ENCODE data around the gene KLK15. TPM values are rescaled to one million over a fixed set of nuclear protein-coding genes. Genes with fewer than 3 reads are reported as not detected.

Gene KLK15
- total and polyA plus RNA-seq, 2 donors (not counting 3 experiments of a cell fraction or from before 2014, with no cell fraction given), result not detected

DNA sequence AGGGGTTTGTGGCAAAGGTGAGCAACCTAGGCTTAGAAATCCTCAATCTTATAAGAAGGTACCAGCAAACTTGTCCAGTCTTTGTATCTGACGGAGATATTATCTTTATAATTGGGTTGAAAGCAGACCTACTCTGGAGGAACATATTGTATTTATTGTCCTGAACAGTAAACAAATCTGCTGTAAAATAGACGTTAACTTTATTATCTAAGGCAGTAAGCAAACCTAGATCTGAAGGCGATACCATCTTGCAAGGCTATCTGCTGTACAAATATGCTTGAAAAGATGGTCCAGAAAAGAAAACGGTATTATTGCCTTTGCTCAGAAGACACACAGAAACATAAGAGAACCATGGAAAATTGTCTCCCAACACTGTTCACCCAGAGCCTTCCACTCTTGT, 36.1 kb upstream of the KLK15 start:
- intact Hi-C loops (cut with micrococcal nuclease) (no loop called here), dilution Hi-C loops (cut with MboI; ENCODE audit: extremely low pct_ligation_motif_present, low sequenced_read_pairs) (no loop called here)
- H3K9ac ChIP-seq (replicated peaks; ENCODE audit: extremely low read depth, insufficient read depth, low read length), result no peak overlapping the region
- no peak for DNase-seq (ENCODE audit: low read depth, low spot score)
- H3K27me3 ChIP-seq (ENCODE audit: control insufficient read depth in 2 of 2, insufficient read depth in 2 of 2, low read length in 2 of 2), result no peaks in the 10 kb centered on the region
- no peaks in the 10 kb centered on the region for H3K9me3 ChIP-seq (replicated peaks; ENCODE audit: control insufficient read depth, insufficient read depth, low read length)
- no peak overlapping the region for H3K4me2 ChIP-seq (ENCODE audit: insufficient read depth, low read length)
- H3K4me3 ChIP-seq (replicated peaks in 1 of 3; ENCODE audit: insufficient read depth in 1 of 3, low read depth in 1 of 3, low read length in 3 of 3), result no peak overlapping the region
- no peaks in the 10 kb centered on the region for H4K20me1 ChIP-seq (replicated peaks; ENCODE audit: control insufficient read depth, extremely low read depth, insufficient read depth, low read length)
- no TSS peak for BruUV-seq (replicated peaks)
- no peak overlapping the region for H3K27ac ChIP-seq (ENCODE audit: insufficient read depth, low read depth, low read length)
- H2AFZ ChIP-seq (ENCODE audit: low read depth, low read length), result no peak overlapping the region
- H3K9me1 ChIP-seq (replicated peaks; ENCODE audit: control insufficient read depth, extremely low read depth, insufficient read depth, low read length), result no peaks in the 10 kb centered on the region
- TF ChIP-seq MYC (IDR thresholded peaks at IDR 0.05; ENCODE audit: low read depth, low read length) (no peak), JUN (IDR thresholded peaks at IDR 0.05; ENCODE audit: borderline replicate concordance, insufficient read depth, insufficient read length, low read depth) (no peak), EZH2 (IDR thresholded peaks at IDR 0.05; ENCODE audit: borderline replicate concordance, low read depth, low read length, severe bottlenecking) (no peak), POLR2A (IDR thresholded peaks at IDR 0.05; ENCODE audit: low read depth, low read length) (no peak), POLR2AphosphoS5 (IDR thresholded peaks at IDR 0.05; ENCODE audit: insufficient read depth, low read depth, low read length) (no peak), FOS (IDR thresholded peaks at IDR 0.05; ENCODE audit: borderline replicate concordance, insufficient read depth, low read length) (no peak), GATA2 (IDR thresholded peaks at IDR 0.05; ENCODE audit: insufficient read depth, insufficient read length, low read depth, low read length) (no peak)
- TF ChIP-seq, protein P1, sequence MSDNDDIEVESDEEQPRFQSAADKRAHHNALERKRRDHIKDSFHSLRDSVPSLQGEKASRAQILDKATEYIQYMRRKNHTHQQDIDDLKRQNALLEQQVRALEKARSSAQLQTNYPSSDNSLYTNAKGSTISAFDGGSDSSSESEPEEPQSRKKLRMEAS (IDR thresholded peaks at IDR 0.05; ENCODE audit: insufficient read depth, insufficient read length), result no peak
- TF ChIP-seq, protein P2, sequence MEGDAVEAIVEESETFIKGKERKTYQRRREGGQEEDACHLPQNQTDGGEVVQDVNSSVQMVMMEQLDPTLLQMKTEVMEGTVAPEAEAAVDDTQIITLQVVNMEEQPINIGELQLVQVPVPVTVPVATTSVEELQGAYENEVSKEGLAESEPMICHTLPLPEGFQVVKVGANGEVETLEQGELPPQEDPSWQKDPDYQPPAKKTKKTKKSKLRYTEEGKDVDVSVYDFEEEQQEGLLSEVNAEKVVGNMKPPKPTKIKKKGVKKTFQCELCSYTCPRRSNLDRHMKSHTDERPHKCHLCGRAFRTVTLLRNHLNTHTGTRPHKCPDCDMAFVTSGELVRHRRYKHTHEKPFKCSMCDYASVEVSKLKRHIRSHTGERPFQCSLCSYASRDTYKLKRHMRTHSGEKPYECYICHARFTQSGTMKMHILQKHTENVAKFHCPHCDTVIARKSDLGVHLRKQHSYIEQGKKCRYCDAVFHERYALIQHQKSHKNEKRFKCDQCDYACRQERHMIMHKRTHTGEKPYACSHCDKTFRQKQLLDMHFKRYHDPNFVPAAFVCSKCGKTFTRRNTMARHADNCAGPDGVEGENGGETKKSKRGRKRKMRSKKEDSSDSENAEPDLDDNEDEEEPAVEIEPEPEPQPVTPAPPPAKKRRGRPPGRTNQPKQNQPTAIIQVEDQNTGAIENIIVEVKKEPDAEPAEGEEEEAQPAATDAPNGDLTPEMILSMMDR (IDR thresholded peaks at IDR 0.05; ENCODE audit: extremely low read depth in 1 of 2, insufficient read depth in 1 of 2, low read depth in 1 of 2, low read length in 2 of 2), result no peak
- no peak for FAIRE-seq
- no peaks in the 10 kb centered on the region for H3K36me3 ChIP-seq (ENCODE audit: control insufficient read depth in 2 of 2, extremely low read depth in 1 of 2, insufficient read depth in 2 of 2, low read length in 2 of 2)
- CTCF ChIA-PET, result no interaction called here
- no peaks in the 10 kb centered on the region for H3K4me1 ChIP-seq (ENCODE audit: control insufficient read depth, extremely low read depth, insufficient read depth, low read length)
- POLR2A ChIA-PET, result no interaction called here
- no peaks in the 10 kb centered on the region for H3K79me2 ChIP-seq (ENCODE audit: control insufficient read depth, insufficient read depth, low read length)

All from endothelial cell of umbilical vein (primary cell).